DND-41 (cell line): Measurements from ENCODE around the gene PLCD1.

Source experiments
- ATAC-seq: fragments of 200-7000 bp; cut with Tn5 transposase; 3 replicates; pipeline ENCODE4 v1.9.1; 2021; ENCODE audit warnings: low read depth; ENCODE audit not compliant: insufficient read depth
- DNase-seq: peaks from one replicate; pipeline ENCODE4 v3.0.0-alpha.2; 2020
- H2AFZ ChIP-seq: 2 replicates; pipeline ENCODE4 v1.6.0; 2012; ENCODE audit warnings: low read depth, low read length
- H3K27ac ChIP-seq: 2 replicates; pipeline ENCODE4 v1.5.1; 2012; ENCODE audit warnings: low read length, inconsistent platforms
- H3K27me3 ChIP-seq: fragments of 200-600 bp; sonication (generic); 2 replicates; pipeline ENCODE4 v1.6.0; 2012; ENCODE audit warnings: low read length, mild to moderate bottlenecking, inconsistent platforms; ENCODE audit not compliant: insufficient read depth, poor library complexity
- H3K36me3 ChIP-seq: 2 replicates; pipeline ENCODE4 v1.5.1; 2012; ENCODE audit warnings: low read length, inconsistent platforms; ENCODE audit not compliant: insufficient read depth
- H3K4me1 ChIP-seq: 2 replicates; pipeline ENCODE4 v1.5.1; 2012; ENCODE audit warnings: mild to moderate bottlenecking, low read length; ENCODE audit not compliant: insufficient read depth
- H3K4me2 ChIP-seq: 2 replicates; pipeline ENCODE4 v1.6.0; 2012; ENCODE audit warnings: mild to moderate bottlenecking, moderate library complexity, low read length, inconsistent platforms; ENCODE audit not compliant: insufficient read depth
- H3K4me3 ChIP-seq, 2 experiments: fragments of 200-600 bp in 1 of 2; shearing (Covaris generic) in 1 of 2; 2 replicates each; pipeline ENCODE4 v1.5.1; 2012 to 2016; ENCODE audit warnings: inconsistent platforms in 2 of 2, low read length in 2 of 2, mild to moderate bottlenecking in 2 of 2, low read depth in 1 of 2, moderate library complexity in 1 of 2
- H3K79me2 ChIP-seq: 2 replicates; pipeline ENCODE4 v1.6.0; 2012; ENCODE audit warnings: low read length, inconsistent platforms; ENCODE audit not compliant: insufficient read depth
- H3K9ac ChIP-seq: 2 replicates; pipeline ENCODE4 v1.6.0; 2012; ENCODE audit warnings: low read depth, mild to moderate bottlenecking, inconsistent platforms, low read length, moderate library complexity
- H3K9me3 ChIP-seq: 2 replicates; pipeline ENCODE4 v1.5.1; 2012; ENCODE audit warnings: low read length, moderate library complexity, mild to moderate bottlenecking, inconsistent platforms; ENCODE audit not compliant: insufficient read depth, severe bottlenecking
- H4K20me1 ChIP-seq: 2 replicates; pipeline ENCODE4 v1.6.0; 2012; ENCODE audit warnings: low read length; ENCODE audit not compliant: insufficient read depth
- CTCF ChIP-seq: IDR thresholded peaks from 2 replicates; pipeline ENCODE4 v1.5.1; 2012; ENCODE audit warnings: borderline replicate concordance, low read length, moderate library complexity, mild to moderate bottlenecking; ENCODE audit not compliant: poor library complexity, severe bottlenecking; ENCODE audit errors: extremely low read depth
- EZH2 ChIP-seq: IDR thresholded peaks from 3 replicates; pipeline ENCODE4 v1.6.1; 2012; ENCODE audit warnings: borderline replicate concordance, low read depth, mild to moderate bottlenecking, moderate library complexity, low read length, inconsistent platforms; ENCODE audit not compliant: severe bottlenecking

The PLCD1 gene

GRCh38 chr3:37993067-37993455 is 36.4 kb downstream of the PLCD1 start:
- Histone ChIP-seq H3K27ac (peak overlapping the region; percentile 92; the same call in 1 of the 2 replicates), H3K36me3 (peaks cover 30% of the 10 kb centered on the region), H3K4me1 (peaks cover 30% of the 10 kb centered on the region), H3K79me2 (peaks cover 18% of the 10 kb centered on the region), H3K9ac (peak overlapping the region; percentile 70), H3K9me3 (no peaks in the 10 kb centered on the region), H4K20me1 (0 out of 2 replicates have a peak, but pooled peaks cover 5% of the 10 kb centered on the region), H2AFZ (peak overlapping the region; percentile 94), H3K4me2 (peak overlapping the region; percentile 85), H3K27me3 (no peaks in the 10 kb centered on the region), H3K4me3 (peak overlapping the region in 1 of 2 experiments; percentile 75; a peak in 2 of 4 replicates)
- ATAC-seq (no peak), DNase-seq (no peak)
- TF ChIP-seq EZH2 = no peak
- TF ChIP-seq CTCF = no peak

GRCh38 chr3:37992271-37993066 is 37.0 kb downstream of the PLCD1 start:
- H3K27ac ChIP-seq = no peak overlapping the region
- ATAC-seq (no peak), DNase-seq (peak; percentile 2)
- H3K9ac ChIP-seq = no peak overlapping the region
- H3K4me1 ChIP-seq = peaks cover 30% of the 10 kb centered on the region
- H3K27me3 ChIP-seq = no peaks in the 10 kb centered on the region
- no peak overlapping the region for H3K4me3 ChIP-seq
- peaks cover 24% of the 10 kb centered on the region for H3K36me3 ChIP-seq
- H3K9me3 ChIP-seq = no peaks in the 10 kb centered on the region
- H2AFZ ChIP-seq = no peak overlapping the region; the same call in 1 of the 2 replicates
- no peak for TF ChIP-seq EZH2
- no peak overlapping the region for H3K4me2 ChIP-seq
- H4K20me1 ChIP-seq = 0 out of 2 replicates have a peak, but pooled peaks cover 5% of the 10 kb centered on the region
- peaks cover 18% of the 10 kb centered on the region for H3K79me2 ChIP-seq

GRCh38 chr3:37991823-37992222 is 37.6 kb downstream of the PLCD1 start:
- no peak overlapping the region for H3K27ac ChIP-seq
- no peak overlapping the region for H3K4me3 ChIP-seq
- TF ChIP-seq EZH2 = no peak
- TF ChIP-seq CTCF = no peak
- H3K9ac ChIP-seq = no peak overlapping the region
- H3K36me3 ChIP-seq = peaks cover 17% of the 10 kb centered on the region
- H3K4me2 ChIP-seq = no peak overlapping the region
- peaks cover 30% of the 10 kb centered on the region for H3K4me1 ChIP-seq
- H3K9me3 ChIP-seq = no peaks in the 10 kb centered on the region
- DNase-seq (no peak), ATAC-seq (no peak)
- H2AFZ ChIP-seq = no peak overlapping the region
- no peaks in the 10 kb centered on the region for H4K20me1 ChIP-seq
- H3K27me3 ChIP-seq = no peaks in the 10 kb centered on the region
- peaks cover 18% of the 10 kb centered on the region for H3K79me2 ChIP-seq

- Histone ChIP-seq H3K27me3 (no peaks in the 10 kb centered on the region), H3K4me1 (peaks cover 24% of the 10 kb centered on the region)
Measured at GRCh38 chr3:37991109-37991508, 38.3 kb downstream of the PLCD1 start.

More at GRCh38 chr3:37991109-37991508, 38.3 kb downstream of the PLCD1 start:
- H2AFZ ChIP-seq = no peak overlapping the region
- ATAC-seq = no peak
- TF ChIP-seq CTCF = no peak
- no peak for TF ChIP-seq EZH2
- no peaks in the 10 kb centered on the region for H4K20me1 ChIP-seq
- no peak overlapping the region for H3K4me2 ChIP-seq
- peaks cover 18% of the 10 kb centered on the region for H3K79me2 ChIP-seq
- no peak overlapping the region for H3K4me3 ChIP-seq
- H3K27ac ChIP-seq = no peak overlapping the region
- no peak for DNase-seq
- H3K9me3 ChIP-seq = no peaks in the 10 kb centered on the region
- peaks cover 10% of the 10 kb centered on the region for H3K36me3 ChIP-seq
- H3K9ac ChIP-seq = no peak overlapping the region
